Fibroblast of the aortic adventitia (primary cell): ENCODE data around the gene GCLC. TPM values are rescaled to one million over a fixed set of nuclear protein-coding genes. Genes with fewer than 3 reads are reported as not detected.
A peak's percentile ranks its signal among the peaks of the same experiment; 100 is the strongest.
"Not testable (repeated sequence)": the region's sequence is repeated elsewhere in the genome, so short reads cannot be mapped to it uniquely, and the experiment has no call there.

Source experiments
- DNase-seq: peaks from one replicate; pipeline ENCODE4 v3.0.0-alpha.2; 2010; ENCODE audit warnings: low read depth
- H3K4me3 ChIP-seq: 2 replicates; pipeline ENCODE4 v1.5.1; 2011; ENCODE audit warnings: low read depth, mild to moderate bottlenecking, control low read depth, low read length, moderate library complexity
- CTCF ChIP-seq: IDR thresholded peaks from 2 replicates; pipeline ENCODE4 v1.5.1; 2011; ENCODE audit warnings: mild to moderate bottlenecking, low read length, control low read depth, inconsistent platforms; ENCODE audit not compliant: insufficient read depth
- total RNA-seq: library from RNA; depleted of rRNA; stranded (reverse); fragments of >200 nt; gene quantifications from 2 replicates; pipeline ENCODE4 v1.2.3, GENCODE V29; 2012; ENCODE audit warnings: low replicate concordance

Gene GCLC
- total RNA-seq, 1 donor = 21.1 TPM

DNA sequence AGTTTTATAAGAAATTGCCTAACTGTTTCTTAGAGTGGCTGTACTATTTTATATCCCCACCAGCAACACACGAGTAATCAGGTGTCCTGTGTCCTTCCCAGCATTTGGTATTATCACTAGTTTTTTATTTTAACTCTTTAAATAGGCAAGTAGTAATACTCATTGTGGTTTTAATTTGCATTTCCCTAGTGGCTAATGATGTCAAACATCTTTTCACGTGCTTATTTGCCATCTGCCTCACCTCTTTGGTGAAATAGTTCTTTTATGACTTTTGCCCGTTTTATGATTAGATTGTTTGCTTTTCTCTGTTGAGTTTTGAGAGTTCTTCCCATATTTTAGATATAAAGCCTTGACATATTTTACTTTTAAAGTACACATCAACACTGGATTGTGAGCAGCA is 57.8 kb downstream of the GCLC start:
- no peak for TF ChIP-seq CTCF
- H3K4me3 ChIP-seq = no peak overlapping the region
- DNase-seq = no peak

GRCh38 chr6:53486679-53487078 is 58.2 kb downstream of the GCLC start:
- no peak overlapping the region for H3K4me3 ChIP-seq
- TF ChIP-seq CTCF = no peak
- DNase-seq = no peak

GRCh38 chr6:53484476-53485280 is 60.2 kb downstream of the GCLC start:
- peak; percentile 98 for TF ChIP-seq CTCF
- peak; percentile 90 for DNase-seq
- H3K4me3 ChIP-seq = no peak overlapping the region

- H3K4me3 ChIP-seq = no peak overlapping the region
- no peak for DNase-seq
- TF ChIP-seq CTCF = no peak
These were observed 61.2 kb downstream of the GCLC start for GRCh38 chr6:53483423-53484353.

GRCh38 chr6:53481323-53481722 is 63.6 kb downstream of the GCLC start:
- no peak for TF ChIP-seq CTCF
- DNase-seq = no peak
- H3K4me3 ChIP-seq = no peak overlapping the region

DNA sequence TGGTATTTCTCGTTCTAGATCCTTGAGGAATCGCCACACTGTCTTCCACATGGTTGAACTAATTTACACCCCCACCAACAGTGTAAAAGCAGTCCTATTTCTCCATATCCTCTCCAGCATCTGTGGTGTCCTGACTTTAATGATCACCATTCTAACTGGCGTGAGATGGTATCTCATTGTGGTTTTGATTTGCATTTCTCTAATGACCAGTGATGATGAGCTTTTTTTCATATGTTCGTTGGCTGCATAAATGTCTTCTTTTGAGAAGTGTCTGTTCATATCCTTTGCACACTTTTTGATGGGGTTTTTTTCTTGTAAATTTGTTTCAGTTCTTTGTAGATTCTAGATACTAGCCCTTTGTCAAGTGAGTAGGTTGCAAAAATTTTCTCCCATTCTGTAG is 64.1 kb downstream of the GCLC start:
- not testable (repeated sequence) for DNase-seq

GRCh38 chr6:53479871-53480270 is 65.0 kb downstream of the GCLC start:
- no peak for TF ChIP-seq CTCF
- DNase-seq = no peak
- no peak overlapping the region for H3K4me3 ChIP-seq

More for the DNA sequence above, 64.1 kb downstream of the GCLC start:
- not testable (repeated sequence) for H3K4me3 ChIP-seq
